ENCODE measurements around the gene SLC39A7.

GRCh38 chr6:33201935-33202334 is 1.3 kb downstream of the SLC39A7 start:
- no peak for TF ChIP-seq CTCF (IDR thresholded peaks at IDR 0.05)
- TF ChIP-seq POLR2A (IDR thresholded peaks at IDR 0.05): no peak

Measured in thyroid gland (tissue), 4 donors.